HEK293 (cell line): ENCODE results near the gene TSPAN14.

Experiments
- CTCF ChIA-PET: fragments of 350-600 bp; formaldehyde crosslinking; extraction: SDS; loops from one replicate; lab custom pipeline; 2021; ENCODE audit warnings: antibody characterized with exemption; lab: Yijun Ruan, JAX
- POLR2A ChIA-PET: fragments of 300-600 bp; formaldehyde crosslinking; extraction: SDS; loops from one replicate; lab custom pipeline; 2020; ENCODE audit warnings: antibody characterized with exemption, inconsistent platforms; lab: Yijun Ruan, JAX
- H3K27ac ChIP-seq: fragments of 200-500 bp; sonication (Bioruptor generic); 2 replicates; pipeline ENCODE4 v1.5.1; 2014; ENCODE audit warnings: low read depth, low read length, control low read depth, inconsistent platforms; ENCODE audit errors: extremely low read depth
- H3K36me3 ChIP-seq, 2 experiments: fragments of 200-500 bp in 1 of 2; sonication (Bioruptor generic) in 1 of 2; 1 replicate in 1 of 2; 2 replicates in 1 of 2; pipeline ENCODE4 v1.5.1; 2014 to 2017; ENCODE audit warnings: inconsistent platforms in 2 of 2, low read length in 2 of 2; ENCODE audit not compliant: control insufficient read depth in 2 of 2, insufficient read depth in 1 of 2
- H3K4me1 ChIP-seq: fragments of 200-500 bp; sonication (Bioruptor generic); 2 replicates; pipeline ENCODE4 v1.5.1; 2014; ENCODE audit warnings: mild to moderate bottlenecking, low read length, inconsistent platforms; ENCODE audit not compliant: control insufficient read depth, insufficient read depth
- H3K4me3 ChIP-seq: 2 replicates; pipeline ENCODE4 v1.5.1; 2011; ENCODE audit warnings: low read depth, mild to moderate bottlenecking, control low read depth, low read length, moderate library complexity
- H3K9me3 ChIP-seq: fragments of 200-500 bp; sonication (Bioruptor generic); 2 replicates; pipeline ENCODE4 v1.5.1; 2014; ENCODE audit warnings: low read depth, low read length, inconsistent platforms; ENCODE audit not compliant: control insufficient read depth, insufficient read depth
- BCL11A ChIP-seq: fragments of 450-650 bp; formaldehyde crosslinking; IDR thresholded peaks from 2 replicates; pipeline ENCODE4 v1.5.1; 2016; ENCODE audit warnings: low read depth, missing biosample characterization, missing genetic modification characterization
- KLF9 ChIP-seq: fragments of 450-650 bp; formaldehyde crosslinking; IDR thresholded peaks from 2 replicates; pipeline ENCODE4 v1.5.1; 2016; ENCODE audit warnings: missing biosample characterization, missing genetic modification characterization, low read depth
- TRIM28 ChIP-seq: IDR thresholded peaks from 2 replicates; pipeline ENCODE4 v1.6.1; 2011; ENCODE audit warnings: low read length, control low read depth, borderline replicate concordance
- ZBTB8A ChIP-seq: fragments of 450-650 bp; formaldehyde crosslinking; IDR thresholded peaks from 2 replicates; pipeline ENCODE4 v1.5.1; 2016; ENCODE audit warnings: missing biosample characterization, missing genetic modification characterization
- ZNF114 ChIP-seq: fragments of 450-650 bp; formaldehyde crosslinking; IDR thresholded peaks from 2 replicates; pipeline ENCODE4 v1.5.0; 2017; ENCODE audit warnings: missing biosample characterization, missing genetic modification characterization
- ZNF138 ChIP-seq: fragments of 450-650 bp; formaldehyde crosslinking; IDR thresholded peaks from 2 replicates; pipeline ENCODE4 v1.5.1; 2016; ENCODE audit warnings: missing biosample characterization, missing genetic modification characterization, borderline replicate concordance
- ZNF202 ChIP-seq: fragments of 450-650 bp; formaldehyde crosslinking; IDR thresholded peaks from 2 replicates; pipeline ENCODE4 v1.5.1; 2016; ENCODE audit warnings: missing biosample characterization, missing genetic modification characterization, borderline replicate concordance
- ZNF423 ChIP-seq: fragments of 450-650 bp; formaldehyde crosslinking; IDR thresholded peaks from 2 replicates; pipeline ENCODE4 v1.5.1; 2016; ENCODE audit warnings: missing biosample characterization, missing genetic modification characterization
- ZNF501 ChIP-seq: fragments of 450-650 bp; formaldehyde crosslinking; IDR thresholded peaks from 2 replicates; pipeline ENCODE4 v1.5.1; 2016; ENCODE audit warnings: missing biosample characterization, missing genetic modification characterization
- ZNF600 ChIP-seq: fragments of 450-650 bp; formaldehyde crosslinking; IDR thresholded peaks from 2 replicates; pipeline ENCODE4 v1.5.1; 2016; ENCODE audit warnings: missing biosample characterization, missing genetic modification characterization
- ZNF747 ChIP-seq: fragments of 450-650 bp; formaldehyde crosslinking; IDR thresholded peaks from 2 replicates; pipeline ENCODE4 v1.5.1; 2016; ENCODE audit warnings: missing biosample characterization, missing genetic modification characterization
- ZNF776 ChIP-seq: fragments of 450-650 bp; formaldehyde crosslinking; IDR thresholded peaks from 2 replicates; pipeline ENCODE4 v1.5.0; 2017; ENCODE audit warnings: missing biosample characterization, missing genetic modification characterization, borderline replicate concordance
- ZSCAN16 ChIP-seq: fragments of 450-650 bp; formaldehyde crosslinking; IDR thresholded peaks from 2 replicates; pipeline ENCODE4 v1.5.1; 2016; ENCODE audit warnings: missing biosample characterization, missing genetic modification characterization
- TF ChIP-seq, protein P1 (sequence below): fragments of 450-650 bp; formaldehyde crosslinking; IDR thresholded peaks from 2 replicates; pipeline ENCODE4 v1.5.1; 2016; ENCODE audit warnings: missing biosample characterization, missing genetic modification characterization, borderline replicate concordance
- TF ChIP-seq, protein P2 (sequence below): fragments of 450-650 bp; formaldehyde crosslinking; IDR thresholded peaks from 2 replicates; pipeline ENCODE4 v1.5.1; 2017; ENCODE audit warnings: missing biosample characterization, missing genetic modification characterization
- TF ChIP-seq, protein P3 (sequence below): fragments of 450-650 bp; formaldehyde crosslinking; IDR thresholded peaks from 2 replicates; pipeline ENCODE4 v1.5.1; 2017; ENCODE audit warnings: missing biosample characterization, mild to moderate bottlenecking, missing genetic modification characterization, moderate library complexity

TSPAN14 gene

DNA sequence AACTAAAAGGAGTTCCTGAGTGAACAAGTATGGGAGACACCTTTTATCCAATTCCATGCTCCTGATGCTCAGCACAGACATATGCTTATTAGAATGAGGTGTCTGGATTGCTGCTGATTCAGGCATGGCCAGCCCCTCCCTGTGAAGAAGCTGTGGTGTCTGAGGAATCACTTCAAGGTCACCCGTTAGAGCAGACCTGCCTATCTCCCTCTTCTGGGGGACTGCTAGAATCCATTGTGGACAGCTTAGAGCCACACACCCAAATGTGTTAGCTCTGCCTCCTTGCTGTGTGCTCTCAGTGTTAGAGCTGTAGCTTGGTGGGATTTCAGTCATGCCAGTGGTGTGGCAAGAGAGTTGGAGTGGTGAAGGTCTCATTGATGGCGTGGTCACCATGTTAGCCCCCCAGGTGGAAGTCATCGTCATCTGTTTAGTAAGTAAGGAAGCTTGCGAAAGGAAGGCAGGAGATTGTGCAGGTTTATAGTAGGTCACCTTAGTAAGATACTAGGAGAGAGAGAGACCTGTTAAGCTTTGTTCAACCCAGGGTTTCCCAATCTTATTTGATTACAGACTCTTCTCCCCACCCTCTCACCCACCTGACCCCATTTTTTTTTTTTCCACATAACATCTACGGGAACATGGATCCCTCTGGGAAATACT lies 32.9 kb upstream of the TSPAN14 start (continued):
- TF ChIP-seq, protein P1, sequence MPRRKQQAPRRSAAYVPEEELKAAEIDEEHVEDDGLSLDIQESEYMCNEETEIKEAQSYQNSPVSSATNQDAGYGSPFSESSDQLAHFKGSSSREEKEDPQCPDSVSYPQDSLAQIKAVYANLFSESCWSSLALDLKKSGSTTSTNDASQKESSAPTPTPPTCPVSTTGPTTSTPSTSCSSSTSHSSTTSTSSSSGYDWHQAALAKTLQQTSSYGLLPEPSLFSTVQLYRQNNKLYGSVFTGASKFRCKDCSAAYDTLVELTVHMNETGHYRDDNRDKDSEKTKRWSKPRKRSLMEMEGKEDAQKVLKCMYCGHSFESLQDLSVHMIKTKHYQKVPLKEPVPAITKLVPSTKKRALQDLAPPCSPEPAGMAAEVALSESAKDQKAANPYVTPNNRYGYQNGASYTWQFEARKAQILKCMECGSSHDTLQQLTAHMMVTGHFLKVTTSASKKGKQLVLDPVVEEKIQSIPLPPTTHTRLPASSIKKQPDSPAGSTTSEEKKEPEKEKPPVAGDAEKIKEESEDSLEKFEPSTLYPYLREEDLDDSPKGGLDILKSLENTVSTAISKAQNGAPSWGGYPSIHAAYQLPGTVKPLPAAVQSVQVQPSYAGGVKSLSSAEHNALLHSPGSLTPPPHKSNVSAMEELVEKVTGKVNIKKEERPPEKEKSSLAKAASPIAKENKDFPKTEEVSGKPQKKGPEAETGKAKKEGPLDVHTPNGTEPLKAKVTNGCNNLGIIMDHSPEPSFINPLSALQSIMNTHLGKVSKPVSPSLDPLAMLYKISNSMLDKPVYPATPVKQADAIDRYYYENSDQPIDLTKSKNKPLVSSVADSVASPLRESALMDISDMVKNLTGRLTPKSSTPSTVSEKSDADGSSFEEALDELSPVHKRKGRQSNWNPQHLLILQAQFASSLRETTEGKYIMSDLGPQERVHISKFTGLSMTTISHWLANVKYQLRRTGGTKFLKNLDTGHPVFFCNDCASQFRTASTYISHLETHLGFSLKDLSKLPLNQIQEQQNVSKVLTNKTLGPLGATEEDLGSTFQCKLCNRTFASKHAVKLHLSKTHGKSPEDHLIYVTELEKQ (tag by site-specific recombination) = no peak

DNA sequence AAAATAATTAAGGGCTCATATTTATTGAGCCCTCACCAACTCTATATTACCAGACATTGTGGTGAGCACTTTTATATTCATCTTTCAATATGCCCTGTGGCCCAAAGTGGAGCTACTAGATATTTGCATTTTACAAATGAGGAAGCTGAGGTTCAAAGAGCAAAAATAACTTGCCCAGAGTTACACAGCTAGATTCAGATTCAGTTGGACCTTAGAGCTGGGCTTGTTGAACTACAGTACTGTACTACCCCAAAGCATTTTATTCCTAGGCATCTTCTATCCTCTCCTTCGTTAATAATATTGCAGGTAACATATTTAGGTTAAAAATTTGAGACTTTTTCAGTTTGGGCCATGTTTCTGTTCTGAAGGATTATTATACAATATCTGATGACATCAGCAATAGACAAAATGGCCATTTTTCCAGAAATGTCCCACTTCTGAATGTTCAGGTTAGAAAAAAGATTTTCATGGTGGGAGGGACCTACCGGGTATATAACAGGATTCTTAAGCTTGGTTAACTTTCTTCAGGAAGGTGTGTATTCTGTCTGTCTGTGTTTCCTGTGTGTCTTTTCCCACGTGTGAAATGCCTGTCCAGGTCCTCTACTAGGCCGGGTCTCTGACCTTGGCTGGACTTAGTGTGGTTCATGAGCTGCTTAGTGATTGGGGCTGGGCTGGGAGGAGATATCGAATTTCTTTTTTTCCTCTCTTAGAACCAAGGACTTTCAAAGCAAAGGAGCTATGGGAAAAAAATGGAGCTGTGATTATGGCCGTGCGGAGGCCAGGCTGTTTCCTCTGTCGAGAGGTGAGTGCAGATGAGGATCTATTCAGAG lies 32.2 kb upstream of the TSPAN14 start:
- POLR2A ChIA-PET = no interaction called here
- CTCF ChIA-PET = interaction anchor here (0.6 to 2.4 kb wide), 8 partner anchors 10 to 1049 kb away, joined by 3 to 7 read pairs (median 4); no protein-coding TSS in a partner anchor
- Histone ChIP-seq H3K4me3 (no peak overlapping the region), H3K36me3 (peaks cover 19 to 66% of the 10 kb centered on the region in 2 experiments), H3K27ac (no peak overlapping the region), H3K9me3 (no peaks in the 10 kb centered on the region), H3K4me1 (peaks cover 7% of the 10 kb centered on the region)
- TF ChIP-seq ZNF776 (no peak), ZBTB8A (tag by site-specific recombination) (no peak), ZNF747 (tag by site-specific recombination) (no peak), TRIM28 (no peak), ZSCAN16 (tag by site-specific recombination) (no peak), ZNF114 (tag by site-specific recombination) (no peak), ZNF501 (no peak), BCL11A (tag by site-specific recombination) (no peak), ZNF138 (tag by site-specific recombination) (no peak), ZNF423 (tag by site-specific recombination) (no peak), KLF9 (tag by site-specific recombination) (no peak), ZNF600 (no peak), ZNF202 (tag by site-specific recombination) (no peak)
- TF ChIP-seq, protein P2, sequence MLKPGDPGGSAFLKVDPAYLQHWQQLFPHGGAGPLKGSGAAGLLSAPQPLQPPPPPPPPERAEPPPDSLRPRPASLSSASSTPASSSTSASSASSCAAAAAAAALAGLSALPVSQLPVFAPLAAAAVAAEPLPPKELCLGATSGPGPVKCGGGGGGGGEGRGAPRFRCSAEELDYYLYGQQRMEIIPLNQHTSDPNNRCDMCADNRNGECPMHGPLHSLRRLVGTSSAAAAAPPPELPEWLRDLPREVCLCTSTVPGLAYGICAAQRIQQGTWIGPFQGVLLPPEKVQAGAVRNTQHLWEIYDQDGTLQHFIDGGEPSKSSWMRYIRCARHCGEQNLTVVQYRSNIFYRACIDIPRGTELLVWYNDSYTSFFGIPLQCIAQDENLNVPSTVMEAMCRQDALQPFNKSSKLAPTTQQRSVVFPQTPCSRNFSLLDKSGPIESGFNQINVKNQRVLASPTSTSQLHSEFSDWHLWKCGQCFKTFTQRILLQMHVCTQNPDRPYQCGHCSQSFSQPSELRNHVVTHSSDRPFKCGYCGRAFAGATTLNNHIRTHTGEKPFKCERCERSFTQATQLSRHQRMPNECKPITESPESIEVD (tag by site-specific recombination) = no peak
- TF ChIP-seq, protein P3, sequence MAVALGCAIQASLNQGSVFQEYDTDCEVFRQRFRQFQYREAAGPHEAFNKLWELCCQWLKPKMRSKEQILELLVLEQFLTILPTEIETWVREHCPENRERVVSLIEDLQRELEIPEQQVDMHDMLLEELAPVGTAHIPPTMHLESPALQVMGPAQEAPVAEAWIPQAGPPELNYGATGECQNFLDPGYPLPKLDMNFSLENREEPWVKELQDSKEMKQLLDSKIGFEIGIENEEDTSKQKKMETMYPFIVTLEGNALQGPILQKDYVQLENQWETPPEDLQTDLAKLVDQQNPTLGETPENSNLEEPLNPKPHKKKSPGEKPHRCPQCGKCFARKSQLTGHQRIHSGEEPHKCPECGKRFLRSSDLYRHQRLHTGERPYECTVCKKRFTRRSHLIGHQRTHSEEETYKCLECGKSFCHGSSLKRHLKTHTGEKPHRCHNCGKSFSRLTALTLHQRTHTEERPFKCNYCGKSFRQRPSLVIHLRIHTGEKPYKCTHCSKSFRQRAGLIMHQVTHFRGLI (tag by site-specific recombination) = no peak
